Measurements from ENCODE around the gene TMEM255B. TPM values are rescaled to one million over a fixed set of nuclear protein-coding genes. Genes with fewer than 3 reads are reported as not detected.

TMEM255B gene
- polyA plus RNA-seq, 1 donor (not counting 4 experiments of a cell fraction or from before 2014, with no cell fraction given), result 7.6 TPM

DNA sequence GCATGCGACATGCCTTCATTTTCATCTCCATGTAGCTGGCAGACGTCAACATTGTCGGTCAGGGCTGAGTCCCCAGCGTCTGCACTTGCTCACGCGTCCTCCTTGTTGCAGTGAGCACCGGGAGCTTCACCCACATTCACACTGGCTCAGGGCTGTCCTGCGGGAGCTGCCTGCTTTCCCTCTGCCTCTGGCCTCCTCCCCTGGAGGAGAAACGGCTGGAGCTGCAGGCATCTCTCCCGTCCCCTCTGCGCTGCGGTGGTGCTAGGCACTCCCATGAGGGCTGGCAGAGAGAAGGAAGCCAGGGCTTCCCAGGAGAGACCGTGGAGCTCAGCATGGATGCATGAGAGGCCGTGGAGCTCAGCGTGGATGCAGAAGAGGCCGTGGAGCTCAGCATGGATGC lies 18.4 kb upstream of the TMEM255B start:
- dilution Hi-C loops (cut with MboI; ENCODE audit: extremely low pct_ligation_motif_present, low sequenced_read_pairs), result no loop called here
- H3K27me3 ChIP-seq (ENCODE audit: control insufficient read depth, extremely low read depth, insufficient read depth, low read length), result peaks cover 18% of the 10 kb centered on the region
- DNase-seq (ENCODE audit: low read depth, low spot score), result no peak
- no peak for FAIRE-seq
- no peak overlapping the region for H2AFZ ChIP-seq (ENCODE audit: control insufficient read depth, low read length)
- H3K9me3 ChIP-seq (ENCODE audit: control insufficient read depth, low read depth, low read length), result no peaks in the 10 kb centered on the region
- H3K36me3 ChIP-seq (ENCODE audit: control insufficient read depth in 2 of 2, extremely low read depth in 1 of 2, insufficient read depth in 2 of 2, low read length in 2 of 2), result no peaks in the 10 kb centered on the region
- H3K79me2 ChIP-seq (ENCODE audit: control insufficient read depth, insufficient read depth, low read length), result no peaks in the 10 kb centered on the region
- no peak overlapping the region for H3K4me2 ChIP-seq (ENCODE audit: control insufficient read depth, extremely low read depth, insufficient read depth, low read depth, low read length)
- H3K4me1 ChIP-seq (ENCODE audit: control insufficient read depth, extremely low read depth, insufficient read depth, low read length), result peaks cover 2% of the 10 kb centered on the region
- H4K20me1 ChIP-seq (ENCODE audit: control insufficient read depth, extremely low read depth, insufficient read depth, low read length), result peaks cover 2% of the 10 kb centered on the region
- no peak overlapping the region for H3K27ac ChIP-seq (ENCODE audit: control insufficient read depth, insufficient read depth, low read length)
- no peaks in the 10 kb centered on the region for H3K9me1 ChIP-seq (ENCODE audit: control insufficient read depth, extremely low read depth, insufficient read depth, low read length)
- H3K9ac ChIP-seq (ENCODE audit: control insufficient read depth, extremely low read depth, insufficient read depth, low read length), result no peak overlapping the region
- TF ChIP-seq EZH2 (IDR thresholded peaks at IDR 0.05; ENCODE audit: low read length) (no peak), CTCF (optimal IDR thresholded peaks at IDR 0.05 in 1 of 3, IDR thresholded peaks at IDR 0.05 in 1 of 3, conservative IDR thresholded peaks at IDR 0.05 in 1 of 3; ENCODE audit: extremely low read depth in 1 of 3, insufficient read depth in 2 of 3, low read length in 3 of 3) (no peak)
- no peak overlapping the region for H3K4me3 ChIP-seq (ENCODE audit: control insufficient read depth in 2 of 3, extremely low read depth in 1 of 3, insufficient read depth in 2 of 3, low read depth in 1 of 3, low read length in 3 of 3)

GRCh38 chr13:113741191-113741668 lies 17.8 kb upstream of the TMEM255B start:
- no peak overlapping the region for H3K4me2 ChIP-seq (ENCODE audit: control insufficient read depth, extremely low read depth, insufficient read depth, low read depth, low read length)
- no peak for TF ChIP-seq CTCF (optimal IDR thresholded peaks at IDR 0.05 in 1 of 3, IDR thresholded peaks at IDR 0.05 in 1 of 3, conservative IDR thresholded peaks at IDR 0.05 in 1 of 3; ENCODE audit: extremely low read depth in 1 of 3, insufficient read depth in 2 of 3, low read length in 3 of 3)
- TF ChIP-seq EZH2 (IDR thresholded peaks at IDR 0.05; ENCODE audit: low read length), result no peak
- H3K9me3 ChIP-seq (ENCODE audit: control insufficient read depth, low read depth, low read length), result no peaks in the 10 kb centered on the region
- no peaks in the 10 kb centered on the region for H3K36me3 ChIP-seq (ENCODE audit: control insufficient read depth in 2 of 2, extremely low read depth in 1 of 2, insufficient read depth in 2 of 2, low read length in 2 of 2)
- no peak overlapping the region for H3K4me3 ChIP-seq (ENCODE audit: control insufficient read depth in 2 of 3, extremely low read depth in 1 of 3, insufficient read depth in 2 of 3, low read depth in 1 of 3, low read length in 3 of 3)
- dilution Hi-C loops (cut with MboI; ENCODE audit: extremely low pct_ligation_motif_present, low sequenced_read_pairs), result no loop called here
- H3K27me3 ChIP-seq (ENCODE audit: control insufficient read depth, extremely low read depth, insufficient read depth, low read length), result peaks cover 18% of the 10 kb centered on the region
- peaks cover 2% of the 10 kb centered on the region for H3K4me1 ChIP-seq (ENCODE audit: control insufficient read depth, extremely low read depth, insufficient read depth, low read length)
- H3K79me2 ChIP-seq (ENCODE audit: control insufficient read depth, insufficient read depth, low read length), result no peaks in the 10 kb centered on the region
- H2AFZ ChIP-seq (ENCODE audit: control insufficient read depth, low read length), result no peak overlapping the region
- H3K9me1 ChIP-seq (ENCODE audit: control insufficient read depth, extremely low read depth, insufficient read depth, low read length), result no peaks in the 10 kb centered on the region
- DNase-seq (ENCODE audit: low read depth, low spot score) (no peak), FAIRE-seq (no peak)
- no peak overlapping the region for H3K27ac ChIP-seq (ENCODE audit: control insufficient read depth, insufficient read depth, low read length)
- H3K9ac ChIP-seq (ENCODE audit: control insufficient read depth, extremely low read depth, insufficient read depth, low read length), result no peak overlapping the region
- H4K20me1 ChIP-seq (ENCODE audit: control insufficient read depth, extremely low read depth, insufficient read depth, low read length), result peaks cover 2% of the 10 kb centered on the region
